ENCODE measurements around the gene CRB1. TPM values are rescaled to one million over a fixed set of nuclear protein-coding genes. Genes with fewer than 3 reads are reported as not detected.
A peak's percentile ranks its signal among the peaks of the same experiment; 100 is the strongest.

The CRB1 gene
- total and polyA plus RNA-seq, 4 donors = 0.03 to 0.55 (median 0.30) TPM

GRCh38 chr1:197422993-197423392, 154.9 kb downstream of the CRB1 start:
- Histone ChIP-seq H3K4me3 (no peak overlapping the region), H3K9ac (ENCODE audit: insufficient read depth in 1 of 2, low read length in 2 of 2) (no peak overlapping the region), H3K4me1 (ENCODE audit: control insufficient read depth in 5 of 5, insufficient read depth in 5 of 5, low read length in 5 of 5) (peaks cover 0 to 18% (median 0%) of the 10 kb centered on the region in 5 donors), H3K27me3 (ENCODE audit: control insufficient read depth in 3 of 3, insufficient read depth in 3 of 3, low read length in 2 of 3) (no peaks in the 10 kb centered on the region), H3K27ac (ENCODE audit: low read depth in 1 of 2, low read length in 1 of 2) (no peak overlapping the region), H3K9me3 (ENCODE audit: control insufficient read depth in 4 of 4, insufficient read depth in 3 of 4, low read length in 3 of 4) (no peaks in the 10 kb centered on the region), H3K36me3 (ENCODE audit: control insufficient read depth in 4 of 4, insufficient read depth in 4 of 4, low read length in 4 of 4) (no peaks in the 10 kb centered on the region)
- TF ChIP-seq, protein P1, sequence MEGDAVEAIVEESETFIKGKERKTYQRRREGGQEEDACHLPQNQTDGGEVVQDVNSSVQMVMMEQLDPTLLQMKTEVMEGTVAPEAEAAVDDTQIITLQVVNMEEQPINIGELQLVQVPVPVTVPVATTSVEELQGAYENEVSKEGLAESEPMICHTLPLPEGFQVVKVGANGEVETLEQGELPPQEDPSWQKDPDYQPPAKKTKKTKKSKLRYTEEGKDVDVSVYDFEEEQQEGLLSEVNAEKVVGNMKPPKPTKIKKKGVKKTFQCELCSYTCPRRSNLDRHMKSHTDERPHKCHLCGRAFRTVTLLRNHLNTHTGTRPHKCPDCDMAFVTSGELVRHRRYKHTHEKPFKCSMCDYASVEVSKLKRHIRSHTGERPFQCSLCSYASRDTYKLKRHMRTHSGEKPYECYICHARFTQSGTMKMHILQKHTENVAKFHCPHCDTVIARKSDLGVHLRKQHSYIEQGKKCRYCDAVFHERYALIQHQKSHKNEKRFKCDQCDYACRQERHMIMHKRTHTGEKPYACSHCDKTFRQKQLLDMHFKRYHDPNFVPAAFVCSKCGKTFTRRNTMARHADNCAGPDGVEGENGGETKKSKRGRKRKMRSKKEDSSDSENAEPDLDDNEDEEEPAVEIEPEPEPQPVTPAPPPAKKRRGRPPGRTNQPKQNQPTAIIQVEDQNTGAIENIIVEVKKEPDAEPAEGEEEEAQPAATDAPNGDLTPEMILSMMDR (IDR thresholded peaks at IDR 0.05; ENCODE audit: control extremely low read depth, extremely low read depth) = no peak
- ATAC-seq (ENCODE audit: insufficient read depth, low FRiP score) (no peak), DNase-seq (no peak)
- WGBS, 2 donors = 91 to 93% methylated on average over 1 of the region's 1 CpG

GRCh38 chr1:197424380-197424779, 156.3 kb downstream of the CRB1 start:
- WGBS, 2 donors = 70 to 77% methylated on average over 6 of the region's 6 CpGs
- ATAC-seq (ENCODE audit: insufficient read depth, low FRiP score) = no peak
- H3K4me3 ChIP-seq = no peak overlapping the region

GRCh38 chr1:197429372-197429771, 161.3 kb downstream of the CRB1 start:
- Histone ChIP-seq H3K27me3 (ENCODE audit: control insufficient read depth in 3 of 3, insufficient read depth in 3 of 3, low read length in 2 of 3) (no peaks in the 10 kb centered on the region), H3K27ac (ENCODE audit: low read depth in 1 of 2, low read length in 1 of 2) (no peak overlapping the region), H3K36me3 (ENCODE audit: control insufficient read depth in 4 of 4, insufficient read depth in 4 of 4, low read length in 4 of 4) (no peaks in the 10 kb centered on the region), H3K9me3 (ENCODE audit: control insufficient read depth in 4 of 4, insufficient read depth in 3 of 4, low read length in 3 of 4) (no peaks in the 10 kb centered on the region), H3K4me1 (ENCODE audit: control insufficient read depth in 5 of 5, insufficient read depth in 5 of 5, low read length in 5 of 5) (peaks cover 0 to 7% (median 0%) of the 10 kb centered on the region in 5 donors), H3K9ac (ENCODE audit: insufficient read depth in 1 of 2, low read length in 2 of 2) (no peak overlapping the region), H3K4me3 (no peak overlapping the region)
- ATAC-seq (ENCODE audit: insufficient read depth, low FRiP score) = no peak
- TF ChIP-seq, protein P1 (IDR thresholded peaks at IDR 0.05; ENCODE audit: control extremely low read depth, extremely low read depth) = no peak
- WGBS, 2 donors = 84 to 86% methylated on average over 7 of the region's 7 CpGs
- DNase-seq = no peak

More at GRCh38 chr1:197424380-197424779, 156.3 kb downstream of the CRB1 start:
- no peak overlapping the region for H3K9ac ChIP-seq (ENCODE audit: insufficient read depth in 1 of 2, low read length in 2 of 2)
- DNase-seq = peak; percentile 84 to 98 (median 97)
- H3K27ac ChIP-seq (ENCODE audit: low read depth in 1 of 2, low read length in 1 of 2) = no peak overlapping the region
- no peaks in the 10 kb centered on the region for H3K27me3 ChIP-seq (ENCODE audit: control insufficient read depth in 3 of 3, insufficient read depth in 3 of 3, low read length in 2 of 3)
- H3K9me3 ChIP-seq (ENCODE audit: control insufficient read depth in 4 of 4, insufficient read depth in 3 of 4, low read length in 3 of 4) = no peaks in the 10 kb centered on the region
- TF ChIP-seq, protein P1 (IDR thresholded peaks at IDR 0.05; ENCODE audit: control extremely low read depth, extremely low read depth) = no peak
- peaks cover 0 to 18% (median 0%) of the 10 kb centered on the region in 5 donors for H3K4me1 ChIP-seq (ENCODE audit: control insufficient read depth in 5 of 5, insufficient read depth in 5 of 5, low read length in 5 of 5)
- H3K36me3 ChIP-seq (ENCODE audit: control insufficient read depth in 4 of 4, insufficient read depth in 4 of 4, low read length in 4 of 4) = no peaks in the 10 kb centered on the region

DNA sequence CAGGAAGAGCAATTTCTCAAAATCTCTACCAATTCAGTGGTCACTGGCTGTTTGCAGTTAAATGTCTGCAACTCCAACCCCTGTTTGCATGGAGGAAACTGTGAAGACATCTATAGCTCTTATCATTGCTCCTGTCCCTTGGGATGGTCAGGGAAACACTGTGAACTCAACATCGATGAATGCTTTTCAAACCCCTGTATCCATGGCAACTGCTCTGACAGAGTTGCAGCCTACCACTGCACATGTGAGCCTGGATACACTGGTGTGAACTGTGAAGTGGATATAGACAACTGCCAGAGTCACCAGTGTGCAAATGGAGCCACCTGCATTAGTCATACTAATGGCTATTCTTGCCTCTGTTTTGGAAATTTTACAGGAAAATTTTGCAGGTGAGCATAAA, 167.2 kb downstream of the CRB1 start:
- H3K9ac ChIP-seq (ENCODE audit: insufficient read depth in 1 of 2, low read length in 2 of 2) = no peak overlapping the region
- DNase-seq (no peak), ATAC-seq (ENCODE audit: insufficient read depth, low FRiP score) (no peak)
- peaks cover 0 to 24% (median 0%) of the 10 kb centered on the region in 5 donors for H3K4me1 ChIP-seq (ENCODE audit: control insufficient read depth in 5 of 5, insufficient read depth in 5 of 5, low read length in 5 of 5)
- H3K27ac ChIP-seq (ENCODE audit: low read depth in 1 of 2, low read length in 1 of 2) = no peak overlapping the region
- H3K9me3 ChIP-seq (ENCODE audit: control insufficient read depth in 4 of 4, insufficient read depth in 3 of 4, low read length in 3 of 4) = no peaks in the 10 kb centered on the region
- TF ChIP-seq, protein P1 (IDR thresholded peaks at IDR 0.05; ENCODE audit: control extremely low read depth, extremely low read depth) = no peak
- 38 to 77% methylated on average over 1 of the region's 1 CpG for WGBS, 2 donors
- no peaks in the 10 kb centered on the region for H3K27me3 ChIP-seq (ENCODE audit: control insufficient read depth in 3 of 3, insufficient read depth in 3 of 3, low read length in 2 of 3)
- no peaks in the 10 kb centered on the region for H3K36me3 ChIP-seq (ENCODE audit: control insufficient read depth in 4 of 4, insufficient read depth in 4 of 4, low read length in 4 of 4)
- no peak overlapping the region for H3K4me3 ChIP-seq

Measured in lung (tissue), 12 donors.